NCI-H2081 (cell line): ENCODE measurements around the gene CD72.
"Not testable (repeated sequence)": the region's sequence is repeated elsewhere in the genome, so short reads cannot be mapped to it uniquely, and the experiment has no call there.

Source experiments
- DNase-seq, 2 experiments: peaks; one replicate each; lab custom pipeline; 2025; lab: John Stamatoyannopoulos, UW

The CD72 gene

GRCh38 chr9:35616681-35617459 is 1.3 kb downstream of the CD72 start:
- no peak for DNase-seq

GRCh38 chr9:35615981-35616680 is 2.1 kb downstream of the CD72 start:
- DNase-seq: peak in 1 of 2 experiments; percentile 34

GRCh38 chr9:35612843-35613242 is 5.4 kb downstream of the CD72 start:
- DNase-seq: no peak

- DNase-seq: not testable (repeated sequence)
Measured at GRCh38 chr9:35612066-35612465, 6.1 kb downstream of the CD72 start.

- peak; percentile 11 to 28 for DNase-seq
Measured at GRCh38 chr9:35611230-35611797, 6.9 kb downstream of the CD72 start.

GRCh38 chr9:35609820-35610163 is 8.4 kb downstream of the CD72 start:
- DNase-seq: no peak

- no peak for DNase-seq
Measured at GRCh38 chr9:35609001-35609819, 9.0 kb downstream of the CD72 start.

GRCh38 chr9:35608221-35608620 is 10.0 kb downstream of the CD72 start:
- DNase-seq: no peak

- no peak for DNase-seq
Measured at GRCh38 chr9:35606726-35607125, 11.5 kb downstream of the CD72 start.

GRCh38 chr9:35606138-35606504 is 12.1 kb downstream of the CD72 start:
- DNase-seq: peak in 1 of 2 experiments; percentile 9

GRCh38 chr9:35605351-35606137 is 12.7 kb downstream of the CD72 start:
- DNase-seq: no peak

GRCh38 chr9:35604578-35605350 is 13.4 kb downstream of the CD72 start, which contains the start of gene TESK1:
Gene TESK1 (plus strand): TSS chr9:35605262. CDS start chr9:35605620, 358 bp downstream.
- peak; percentile 76 to 79 for DNase-seq

- DNase-seq: peak; percentile 100
Measured at GRCh38 chr9:35603986-35604577, 14.1 kb downstream of the CD72 start.

GRCh38 chr9:35603506-35603985 is 14.7 kb downstream of the CD72 start:
- DNase-seq: peak in 1 of 2 experiments; percentile 63

- DNase-seq: no peak
Measured at GRCh38 chr9:35599763-35600604, 18.2 kb downstream of the CD72 start.

- no peak for DNase-seq
Measured at GRCh38 chr9:35598866-35599590, 19.2 kb downstream of the CD72 start.

- DNase-seq: not testable (repeated sequence)
Measured at GRCh38 chr9:35596907-35597306, 21.3 kb downstream of the CD72 start.

GRCh38 chr9:35594471-35594870 is 23.7 kb downstream of the CD72 start:
- no peak for DNase-seq
